HepG2 (cell line): ENCODE results near the gene FCRLA. TPM values are rescaled to one million over a fixed set of nuclear protein-coding genes. Genes with fewer than 3 reads are reported as not detected.

Experiments
- ELF1 ChIP-seq: sonication (generic); formaldehyde crosslinking; IDR thresholded peaks from 2 replicates; pipeline ENCODE4 v1.4.0; 2020; ENCODE audit warnings: missing genetic modification reagents
- KLF11 ChIP-seq: IDR thresholded peaks from 2 replicates; pipeline ENCODE4 v1.6.1; 2016; ENCODE audit warnings: missing compliant biosample characterization
- SMARCE1 ChIP-seq: fragments of 450-650 bp; IDR thresholded peaks from 2 replicates; pipeline ENCODE4 v1.6.1; 2017; ENCODE audit warnings: borderline replicate concordance
- SMC3 ChIP-seq: IDR thresholded peaks from 2 replicates; pipeline ENCODE4 v1.6.1; 2011; ENCODE audit warnings: low read length, improper control_type of control experiment
- TGIF2 ChIP-seq: IDR thresholded peaks from 2 replicates; pipeline ENCODE4 v1.6.1; 2016; ENCODE audit warnings: control low read depth, missing compliant biosample characterization
- THYN1 ChIP-seq: sonication (generic); formaldehyde crosslinking; IDR thresholded peaks from 2 replicates; pipeline ENCODE4 v1.8.1; 2023; ENCODE audit warnings: low read depth, mild to moderate bottlenecking, moderate library complexity, missing genetic modification reagents, borderline replicate concordance
- ZGPAT ChIP-seq: IDR thresholded peaks from 2 replicates; pipeline ENCODE4 v1.6.1; 2016; ENCODE audit warnings: mild to moderate bottlenecking
- ZNF318 ChIP-seq: sonication (generic); formaldehyde crosslinking; IDR thresholded peaks from 2 replicates; pipeline ENCODE4 v1.4.0; 2020; ENCODE audit warnings: mild to moderate bottlenecking, missing genetic modification reagents
- ZNF556 ChIP-seq: sonication (generic); formaldehyde crosslinking; IDR thresholded peaks from 2 replicates; pipeline ENCODE4 v1.4.0; 2020; ENCODE audit warnings: mild to moderate bottlenecking, missing genetic modification reagents, borderline replicate concordance
- ZNF614 ChIP-seq: IDR thresholded peaks from 2 replicates; pipeline ENCODE4 v1.6.1; 2018; ENCODE audit warnings: missing biosample characterization, missing genetic modification reagents, inconsistent platforms, borderline replicate concordance
- ZNF652 ChIP-seq: IDR thresholded peaks from 2 replicates; pipeline ENCODE4 v1.6.1; 2016; ENCODE audit warnings: low read depth, borderline replicate concordance
- ZNF780A ChIP-seq: sonication (generic); formaldehyde crosslinking; IDR thresholded peaks from 2 replicates; pipeline ENCODE4 v1.8.0; 2022; ENCODE audit warnings: mild to moderate bottlenecking, missing genetic modification reagents, moderate library complexity
- ZUFSP ChIP-seq: sonication (generic); formaldehyde crosslinking; IDR thresholded peaks from 2 replicates; pipeline ENCODE4 v1.9.0; 2021; ENCODE audit warnings: missing genetic modification reagents, mild to moderate bottlenecking, borderline replicate concordance
- polyA plus RNA-seq, 8 experiments: library from polyadenylated mRNA; depleted of rRNA in 3 of 8; stranded (reverse) in 7 of 8; unstranded in 1 of 8; fragments of >200 nt; fragmentation: Illumina TruSeq in 4 of 8; extraction: Trizol in 4 of 8; gene quantifications; 2 replicates each; pipeline versions ENCODE4 v1.2.1 to v1.2.3, GENCODE V29; 2011 to 2016; ENCODE audit warnings: low read depth in 4 of 8, missing spikeins in 1 of 8, mixed read lengths in 1 of 8; ENCODE audit not compliant: insufficient read depth in 1 of 8
- total RNA-seq, 5 experiments: library from RNA; depleted of rRNA; stranded (reverse); fragments of >200 nt; fragmentation: Illumina TruSeq; extraction: Trizol; gene quantifications; 2 replicates each; pipeline ENCODE4 v1.2.3, GENCODE V29; 2016; ENCODE audit warnings: low read depth in 1 of 5
- TF ChIP-seq, protein P1 (sequence below): sonication (generic); formaldehyde crosslinking; conservative IDR thresholded peaks from 2 replicates; pipeline ENCODE4 v1.4.0; 2020; ENCODE audit warnings: missing genetic modification reagents
- TF ChIP-seq, protein P2 (sequence below): sonication (generic); formaldehyde crosslinking; IDR thresholded peaks from 2 replicates; pipeline ENCODE4 v1.4.0; 2020; ENCODE audit warnings: mild to moderate bottlenecking, missing genetic modification reagents, borderline replicate concordance

Gene FCRLA
- total and polyA plus RNA-seq, 2 of the 13 experiments (the other 11 are each of a cell fraction or from before 2014, with no cell fraction given), result not detected

DNA sequence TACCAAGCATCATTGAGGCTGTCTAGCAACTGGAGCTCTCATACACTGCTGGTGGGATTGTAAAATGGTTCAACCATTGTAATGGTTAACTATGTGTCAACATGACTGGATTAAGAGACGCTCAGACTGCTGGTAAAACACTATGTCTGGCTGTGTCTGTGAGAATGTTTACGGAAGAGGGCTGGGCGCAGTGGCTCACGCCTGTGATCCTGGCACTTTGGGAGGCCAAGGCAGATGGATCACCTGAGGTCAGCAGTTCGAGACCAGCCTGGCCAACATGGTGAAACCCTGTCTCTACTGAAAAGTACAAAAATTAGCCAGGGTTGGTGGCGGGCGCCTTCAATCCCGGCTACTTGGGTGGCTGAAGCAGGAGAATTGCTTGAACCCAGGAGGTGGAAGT, 4.8 kb upstream of the FCRLA start (continued):
- TF ChIP-seq ZNF318 (CRISPR knock-in tag) (0 out of 2 replicates have a peak, but pooled peaks have one; percentile 43), SMC3 (no peak), ZNF780A (no peak), ZGPAT (CRISPR knock-in tag) (peak; percentile 80), TGIF2 (CRISPR knock-in tag) (no peak), KLF11 (CRISPR knock-in tag) (no peak), SMARCE1 (no peak), ZNF614 (CRISPR knock-in tag) (peak; percentile 67; the same call in 1 of the 2 replicates), ZUFSP (CRISPR knock-in tag) (no peak), ELF1 (CRISPR knock-in tag) (peak; percentile 92), ZNF652 (peak; percentile 95), ZNF556 (CRISPR knock-in tag) (no peak), THYN1 (CRISPR knock-in tag) (no peak)
- TF ChIP-seq, protein P1, sequence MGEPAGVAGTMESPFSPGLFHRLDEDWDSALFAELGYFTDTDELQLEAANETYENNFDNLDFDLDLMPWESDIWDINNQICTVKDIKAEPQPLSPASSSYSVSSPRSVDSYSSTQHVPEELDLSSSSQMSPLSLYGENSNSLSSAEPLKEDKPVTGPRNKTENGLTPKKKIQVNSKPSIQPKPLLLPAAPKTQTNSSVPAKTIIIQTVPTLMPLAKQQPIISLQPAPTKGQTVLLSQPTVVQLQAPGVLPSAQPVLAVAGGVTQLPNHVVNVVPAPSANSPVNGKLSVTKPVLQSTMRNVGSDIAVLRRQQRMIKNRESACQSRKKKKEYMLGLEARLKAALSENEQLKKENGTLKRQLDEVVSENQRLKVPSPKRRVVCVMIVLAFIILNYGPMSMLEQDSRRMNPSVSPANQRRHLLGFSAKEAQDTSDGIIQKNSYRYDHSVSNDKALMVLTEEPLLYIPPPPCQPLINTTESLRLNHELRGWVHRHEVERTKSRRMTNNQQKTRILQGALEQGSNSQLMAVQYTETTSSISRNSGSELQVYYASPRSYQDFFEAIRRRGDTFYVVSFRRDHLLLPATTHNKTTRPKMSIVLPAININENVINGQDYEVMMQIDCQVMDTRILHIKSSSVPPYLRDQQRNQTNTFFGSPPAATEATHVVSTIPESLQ (CRISPR knock-in tag), result no peak
- TF ChIP-seq, protein P2, sequence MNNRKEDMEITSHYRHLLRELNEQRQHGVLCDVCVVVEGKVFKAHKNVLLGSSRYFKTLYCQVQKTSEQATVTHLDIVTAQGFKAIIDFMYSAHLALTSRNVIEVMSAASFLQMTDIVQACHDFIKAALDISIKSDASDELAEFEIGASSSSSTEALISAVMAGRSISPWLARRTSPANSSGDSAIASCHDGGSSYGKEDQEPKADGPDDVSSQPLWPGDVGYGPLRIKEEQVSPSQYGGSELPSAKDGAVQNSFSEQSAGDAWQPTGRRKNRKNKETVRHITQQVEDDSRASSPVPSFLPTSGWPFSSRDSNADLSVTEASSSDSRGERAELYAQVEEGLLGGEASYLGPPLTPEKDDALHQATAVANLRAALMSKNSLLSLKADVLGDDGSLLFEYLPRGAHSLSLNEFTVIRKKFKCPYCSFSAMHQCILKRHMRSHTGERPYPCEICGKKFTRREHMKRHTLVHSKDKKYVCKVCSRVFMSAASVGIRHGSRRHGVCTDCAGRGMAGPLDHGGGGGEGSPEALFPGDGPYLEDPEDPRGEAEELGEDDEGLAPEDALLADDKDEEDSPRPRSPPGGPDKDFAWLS, result no peak
